Panc1 (cell line): ENCODE results near the gene ZNF554.

Experiments
- CTCF ChIP-seq: fragments of 450-650 bp; IDR thresholded peaks from 2 replicates; pipeline ENCODE4 v1.5.1; 2017; ENCODE audit warnings: mild to moderate bottlenecking
- POLR2AphosphoS5 ChIP-seq: IDR thresholded peaks from 2 replicates; pipeline ENCODE4 v1.6.1; 2012; ENCODE audit warnings: mild to moderate bottlenecking, low read depth, low read length, moderate library complexity
- REST ChIP-seq, 2 experiments: IDR thresholded peaks; 2 replicates each; pipeline ENCODE4 v1.6.1; 2011 to 2012; ENCODE audit warnings: low read depth in 2 of 2, control low read depth in 1 of 2, low read length in 1 of 2, mild to moderate bottlenecking in 1 of 2, moderate library complexity in 1 of 2; ENCODE audit not compliant: insufficient read depth in 1 of 2

- no peak for TF ChIP-seq CTCF
- no peak for TF ChIP-seq POLR2AphosphoS5
- no peak for TF ChIP-seq REST (IDR thresholded peaks at IDR 0.05; ENCODE audit: insufficient read depth in 1 of 2, low read depth in 2 of 2, low read length in 1 of 2)
Observed at GRCh38 chr19:2867025-2867991, 47.6 kb downstream of the ZNF554 start, which contains the start of gene ZNF556.
